Esophagus muscularis mucosa (tissue), 4 donors: ENCODE measurements around the gene DUSP11. TPM values are rescaled to one million over a fixed set of nuclear protein-coding genes. Genes with fewer than 3 reads are reported as not detected.

Source experiments
- DNase-seq: peaks from one replicate; pipeline ENCODE4 v3.0.0-alpha.2; 2017; ENCODE audit errors: extremely low spot score
- H3K27ac ChIP-seq, 4 donors: fragments of 200-600 bp; sonication (generic); replicated peaks in 1 of 4; 1 replicate in 3 of 4; 2 replicates in 1 of 4; pipeline ENCODE4 v1.5.1; 2016 to 2019; ENCODE audit warnings: mild to moderate bottlenecking in 1 of 4
- H3K27me3 ChIP-seq, 4 donors: fragments of 200-600 bp; sonication (generic); one replicate each; pipeline versions ENCODE4 v1.5.1 to v1.6.0; 2016 to 2019
- H3K36me3 ChIP-seq, 4 donors: fragments of 200-600 bp; sonication (generic); one replicate each; pipeline ENCODE4 v1.5.1; 2016 to 2019
- H3K4me1 ChIP-seq, 4 donors: fragments of 200-600 bp; sonication (generic); one replicate each; pipeline ENCODE4 v1.5.1; 2016 to 2019
- H3K4me3 ChIP-seq, 4 donors: fragments of 200-600 bp; sonication (generic); 1 replicate in 2 of 4; 2 replicates in 2 of 4; pipeline ENCODE4 v1.5.1; 2016 to 2019; ENCODE audit warnings: mild to moderate bottlenecking in 4 of 4, moderate library complexity in 1 of 4
- H3K9me3 ChIP-seq, 4 donors: fragments of 200-600 bp; sonication (generic); 1 replicate in 3 of 4; 2 replicates in 1 of 4; pipeline ENCODE4 v1.5.1; 2016 to 2019
- CTCF ChIP-seq, 3 experiments: fragments of 200-600 bp in 2 of 3; fragments of 450-650 bp in 1 of 3; sonication (generic) in 2 of 3; IDR thresholded peaks; one replicate each; pipeline ENCODE4 v1.5.1; 2017 to 2019; ENCODE audit warnings: antibody characterized with exemption in 3 of 3, mild to moderate bottlenecking in 2 of 3, moderate library complexity in 1 of 3
- EP300 ChIP-seq: sonication (generic); formaldehyde crosslinking; IDR thresholded peaks from one replicate; pipeline ENCODE4 v1.6.1; 2017; ENCODE audit warnings: antibody characterized with exemption
- POLR2A ChIP-seq: fragments of 450-650 bp; IDR thresholded peaks from one replicate; pipeline ENCODE4 v1.6.1; 2017; ENCODE audit warnings: antibody characterized with exemption, moderate library complexity, mild to moderate bottlenecking, low read depth
- POLR2AphosphoS5 ChIP-seq, 2 donors: sonication (generic); formaldehyde crosslinking; IDR thresholded peaks; one replicate each; pipeline ENCODE4 v1.6.1; 2017; ENCODE audit warnings: antibody characterized with exemption in 2 of 2
- WGBS: methylation state at CpG from one replicate; pipeline ENCODE4 v1.1.5; 2018; 5-methylcytosine and 5-hydroxymethylcytosine counted together
- intact Hi-C: fragments of 100-400 bp; cut with DNase I; formaldehyde crosslinking; loops from one replicate; pipeline ENCODE4 v1.15.1; 2023
- total RNA-seq, 4 donors: library from RNA; depleted of rRNA; stranded (reverse); fragments of >200 nt; gene quantifications; one replicate each; pipeline versions ENCODE4 v1.1.0 to v1.2.1, GENCODE V29; 2016

Gene DUSP11
- 10 to 100 TPM; 15.2 to 22.4 (median 18.7) TPM for total RNA-seq

GRCh38 chr2:73779467-73780236 is at the start of gene DUSP11:
Gene DUSP11, minus strand, starts transcription at chr2:73780103. Its CDS starts 129 bp downstream, at chr2:73779974.
- H3K27me3 ChIP-seq = peaks cover 0 to 5% (median 0%) of the 10 kb centered on the region in 4 donors
- H3K9me3 ChIP-seq = no peaks in the 10 kb centered on the region
- H3K4me1 ChIP-seq = peaks cover 16 to 35% (median 26%) of the 10 kb centered on the region in 4 donors
- peaks cover 5 to 31% (median 25%) of the 10 kb centered on the region in 4 donors for H3K36me3 ChIP-seq
- intact Hi-C loops = no loop called here
- 0% methylated on average over 37 of the region's 40 CpGs for WGBS
- H3K27ac ChIP-seq = peak within 1 kb of the TSS; percentile 85 to 94 (median 93)
- peak within 1 kb of the TSS; percentile 81 to 92 (median 88) for H3K4me3 ChIP-seq
- DNase-seq = peak; percentile 99
- peak; percentile 98 to 99 for TF ChIP-seq POLR2AphosphoS5 (IDR thresholded peaks at IDR 0.05)
- TF ChIP-seq EP300 = no peak
- peak; percentile 91 to 96 (median 94) for TF ChIP-seq CTCF (IDR thresholded peaks at IDR 0.05)
- TF ChIP-seq POLR2A = peak; percentile 71

GRCh38 chr2:73828818-73829570 is 49.1 kb upstream of the DUSP11 start, which contains the start of gene STAMBP:
Gene STAMBP, plus strand, starts transcription at chr2:73828961. Its CDS starts 1,896 bp downstream, at chr2:73830857.
- peak within 1 kb of the TSS; percentile 93 to 98 (median 96) for H3K27ac ChIP-seq
- no peaks in the 10 kb centered on the region for H3K27me3 ChIP-seq
- intact Hi-C loops = loop anchor here (10.0 kb wide), 4 partner anchors 96 to 506 kb away; partner anchors contain the start of genes BOLA3, DGUOK and TET3
- peaks cover 9 to 64% (median 59%) of the 10 kb centered on the region in 4 donors for H3K4me1 ChIP-seq
- H3K4me3 ChIP-seq = peak within 1 kb of the TSS; percentile 69 to 87 (median 82)
- H3K36me3 ChIP-seq = peaks cover 0 to 23% (median 10%) of the 10 kb centered on the region in 4 donors
- TF ChIP-seq POLR2AphosphoS5 (IDR thresholded peaks at IDR 0.05) = peak; percentile 94 to 97
- peak; percentile 76 for TF ChIP-seq POLR2A
- no peak for TF ChIP-seq CTCF (IDR thresholded peaks at IDR 0.05)
- H3K9me3 ChIP-seq = no peaks in the 10 kb centered on the region
- peak; percentile 99 for DNase-seq
- WGBS = 2% methylated on average over 35 of the region's 48 CpGs

- 66% methylated on average over 4 of the region's 4 CpGs for WGBS
- TF ChIP-seq EP300 = no peak
- TF ChIP-seq CTCF (IDR thresholded peaks at IDR 0.05) = no peak
- TF ChIP-seq POLR2AphosphoS5 (IDR thresholded peaks at IDR 0.05) = no peak
- TF ChIP-seq POLR2A = no peak
- no peak for DNase-seq
- Histone ChIP-seq H3K4me3 (peak overlapping the region; percentile 69 to 87 (median 82)), H3K4me1 (peaks cover 9 to 64% (median 58%) of the 10 kb centered on the region in 4 donors), H3K36me3 (peaks cover 0 to 19% (median 8%) of the 10 kb centered on the region in 4 donors), H3K27me3 (no peaks in the 10 kb centered on the region), H3K27ac (peak overlapping the region; percentile 93 to 98 (median 96)), H3K9me3 (no peaks in the 10 kb centered on the region)
- intact Hi-C loops = loop anchor here (10.0 kb wide), 4 partner anchors 96 to 506 kb away; partner anchors contain the start of genes BOLA3, DGUOK and TET3
Observed at GRCh38 chr2:73828389-73828817, 48.5 kb upstream of the DUSP11 start.

- Histone ChIP-seq H3K27me3 (no peaks in the 10 kb centered on the region), H3K9me3 (no peaks in the 10 kb centered on the region), H3K36me3 (peaks cover 0 to 14% (median 7%) of the 10 kb centered on the region in 4 donors), H3K27ac (peak overlapping the region; percentile 93 to 98 (median 96)), H3K4me3 (peak overlapping the region; percentile 69 to 87 (median 82)), H3K4me1 (peaks cover 6 to 58% (median 52%) of the 10 kb centered on the region in 4 donors)
- no peak for DNase-seq
- TF ChIP-seq POLR2A = no peak
- TF ChIP-seq POLR2AphosphoS5 (IDR thresholded peaks at IDR 0.05) = no peak
- TF ChIP-seq EP300 = no peak
- TF ChIP-seq CTCF (IDR thresholded peaks at IDR 0.05) = no peak
- intact Hi-C loops = loop anchor here (10.0 kb wide), 4 partner anchors 97 to 507 kb away; partner anchors contain the start of genes BOLA3, DGUOK and TET3
- WGBS = 77% methylated on average over 9 of the region's 9 CpGs
Observed at GRCh38 chr2:73827660-73828388, 47.9 kb upstream of the DUSP11 start.
